ENCODE results near the gene RXFP3.

DNA sequence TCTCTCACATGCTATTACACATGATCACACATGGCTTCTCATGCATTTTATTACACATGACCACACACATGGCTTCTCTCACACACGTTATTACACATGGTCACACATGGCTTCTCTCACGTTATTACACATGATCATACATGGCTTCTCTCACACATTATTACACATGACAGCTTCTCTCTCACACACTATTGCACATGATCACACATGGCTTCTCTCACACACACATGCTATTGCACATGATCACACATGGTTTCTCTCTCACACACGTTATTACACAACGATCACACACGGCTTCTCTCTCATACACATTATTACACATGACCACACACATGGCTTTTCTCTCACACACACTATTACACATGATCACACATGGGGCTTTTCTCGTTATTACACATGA is 49.3 kb downstream of the RXFP3 start:
- no peak for TF ChIP-seq EZH2 (IDR thresholded peaks at IDR 0.05)
- TF ChIP-seq, protein P1, sequence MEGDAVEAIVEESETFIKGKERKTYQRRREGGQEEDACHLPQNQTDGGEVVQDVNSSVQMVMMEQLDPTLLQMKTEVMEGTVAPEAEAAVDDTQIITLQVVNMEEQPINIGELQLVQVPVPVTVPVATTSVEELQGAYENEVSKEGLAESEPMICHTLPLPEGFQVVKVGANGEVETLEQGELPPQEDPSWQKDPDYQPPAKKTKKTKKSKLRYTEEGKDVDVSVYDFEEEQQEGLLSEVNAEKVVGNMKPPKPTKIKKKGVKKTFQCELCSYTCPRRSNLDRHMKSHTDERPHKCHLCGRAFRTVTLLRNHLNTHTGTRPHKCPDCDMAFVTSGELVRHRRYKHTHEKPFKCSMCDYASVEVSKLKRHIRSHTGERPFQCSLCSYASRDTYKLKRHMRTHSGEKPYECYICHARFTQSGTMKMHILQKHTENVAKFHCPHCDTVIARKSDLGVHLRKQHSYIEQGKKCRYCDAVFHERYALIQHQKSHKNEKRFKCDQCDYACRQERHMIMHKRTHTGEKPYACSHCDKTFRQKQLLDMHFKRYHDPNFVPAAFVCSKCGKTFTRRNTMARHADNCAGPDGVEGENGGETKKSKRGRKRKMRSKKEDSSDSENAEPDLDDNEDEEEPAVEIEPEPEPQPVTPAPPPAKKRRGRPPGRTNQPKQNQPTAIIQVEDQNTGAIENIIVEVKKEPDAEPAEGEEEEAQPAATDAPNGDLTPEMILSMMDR (IDR thresholded peaks at IDR 0.05), result no peak
